CD14-positive monocyte (primary cell): ENCODE measurements around the gene LARP6. TPM values are rescaled to one million over a fixed set of nuclear protein-coding genes. Genes with fewer than 3 reads are reported as not detected.

Experiments used
- DNase-seq, 3 donors: peaks; one replicate each; pipeline ENCODE4 v3.0.0-alpha.2; 2011 to 2022
- H2AFZ ChIP-seq: 2 replicates; pipeline ENCODE4 v1.6.0; 2012; ENCODE audit warnings: mild to moderate bottlenecking, low read depth, low read length, inconsistent platforms; ENCODE audit not compliant: insufficient read depth, poor library complexity, severe bottlenecking
- H3K27ac ChIP-seq, 2 donors: 1 replicate in 1 of 2; 2 replicates in 1 of 2; pipeline ENCODE4 v1.5.1; 2012 to 2013; ENCODE audit warnings: low read length in 2 of 2, control low read depth in 1 of 2, inconsistent platforms in 1 of 2, low read depth in 1 of 2, mild to moderate bottlenecking in 1 of 2
- H3K27me3 ChIP-seq, 2 donors: one replicate each; pipeline versions ENCODE4 v1.6.0 to v1.6.1; 2011 to 2013; ENCODE audit warnings: low read length in 2 of 2; ENCODE audit not compliant: control insufficient read depth in 2 of 2, insufficient read depth in 2 of 2
- H3K36me3 ChIP-seq, 2 donors: replicated peaks in 1 of 2; 1 replicate in 1 of 2; 2 replicates in 1 of 2; pipeline versions ENCODE4 v1.5.1 to v1.6.1; 2012 to 2013; ENCODE audit warnings: low read length in 2 of 2, control low read depth in 1 of 2, inconsistent platforms in 1 of 2, mild to moderate bottlenecking in 1 of 2; ENCODE audit not compliant: insufficient read depth in 2 of 2, control insufficient read depth in 1 of 2
- H3K4me1 ChIP-seq, 2 donors: 1 replicate in 1 of 2; 2 replicates in 1 of 2; pipeline versions ENCODE4 v1.5.1 to v1.6.1; 2012 to 2013; ENCODE audit warnings: low read length in 2 of 2, control low read depth in 1 of 2, inconsistent platforms in 1 of 2, mild to moderate bottlenecking in 1 of 2, moderate library complexity in 1 of 2; ENCODE audit not compliant: insufficient read depth in 2 of 2, control insufficient read depth in 1 of 2
- H3K4me2 ChIP-seq: replicated peaks from 2 replicates; pipeline ENCODE3; 2012; ENCODE audit warnings: low read length, moderate library complexity, mild to moderate bottlenecking; ENCODE audit not compliant: poor library complexity, severe bottlenecking; ENCODE audit errors: extremely low read depth
- H3K4me3 ChIP-seq, 3 experiments: fragments of 200-600 bp in 1 of 3; sonication (generic) in 1 of 3; replicated peaks in 1 of 3; 1 replicate in 2 of 3; 2 replicates in 1 of 3; pipeline ENCODE4 v1.5.1; 2011 to 2013; ENCODE audit warnings: low read length in 3 of 3, mild to moderate bottlenecking in 3 of 3, control low read depth in 2 of 3, low read depth in 2 of 3, inconsistent platforms in 1 of 3, moderate library complexity in 1 of 3
- H3K79me2 ChIP-seq: 2 replicates; pipeline ENCODE4 v1.6.0; 2012; ENCODE audit warnings: mild to moderate bottlenecking, control low read depth, inconsistent platforms, low read length, moderate library complexity; ENCODE audit not compliant: insufficient read depth
- H3K9ac ChIP-seq: 2 replicates; pipeline ENCODE4 v1.6.0; 2017; ENCODE audit warnings: low read length, mild to moderate bottlenecking; ENCODE audit not compliant: insufficient read depth, poor library complexity, severe bottlenecking
- H3K9me3 ChIP-seq, 2 donors: replicated peaks in 1 of 2; 1 replicate in 1 of 2; 2 replicates in 1 of 2; pipeline versions ENCODE4 v1.5.1 to v1.6.1; 2012 to 2013; ENCODE audit warnings: low read length in 2 of 2, control low read depth in 1 of 2; ENCODE audit not compliant: control insufficient read depth in 1 of 2, insufficient read depth in 1 of 2
- H4K20me1 ChIP-seq: 2 replicates; pipeline ENCODE4 v1.6.0; 2012; ENCODE audit warnings: mild to moderate bottlenecking, low read length, control low read depth, moderate library complexity; ENCODE audit not compliant: insufficient read depth
- H3K27ac Mint-ChIP-seq, 7 donors: one replicate each; pipeline ENCODE4 v1.8.0; 2020; ENCODE audit warnings: mild to moderate bottlenecking in 7 of 7, mixed read lengths in 7 of 7, moderate library complexity in 6 of 7, inconsistent platforms in 2 of 7
- H3K27me3 Mint-ChIP-seq, 3 donors: one replicate each; pipeline ENCODE4 v1.8.0; 2021 to 2022; ENCODE audit warnings: low read depth in 3 of 3, mild to moderate bottlenecking in 3 of 3, mixed read lengths in 3 of 3, moderate library complexity in 3 of 3, inconsistent platforms in 1 of 3
- H3K36me3 Mint-ChIP-seq, 2 donors: one replicate each; pipeline ENCODE4 v1.8.0; 2020; ENCODE audit warnings: mixed read lengths in 2 of 2, inconsistent platforms in 1 of 2, mild to moderate bottlenecking in 1 of 2
- H3K4me1 Mint-ChIP-seq: one replicate; pipeline ENCODE4 v1.8.0; 2020; ENCODE audit warnings: mild to moderate bottlenecking, mixed read lengths
- H3K4me3 Mint-ChIP-seq, 2 donors: one replicate each; pipeline ENCODE4 v1.8.0; 2020; ENCODE audit warnings: mild to moderate bottlenecking in 2 of 2, mixed read lengths in 2 of 2, moderate library complexity in 1 of 2
- H3K9me3 Mint-ChIP-seq, 7 donors: one replicate each; pipeline ENCODE4 v1.8.0; 2020 to 2022; ENCODE audit warnings: mixed read lengths in 7 of 7, mild to moderate bottlenecking in 6 of 7, moderate library complexity in 6 of 7, inconsistent platforms in 2 of 7
- WGBS: methylation state at CpG from one replicate; pipeline ENCODE4 v1.1.5; 2013; ENCODE audit warnings: missing lambda C conversion rate; ENCODE audit not compliant: insufficient coverage; 5-methylcytosine and 5-hydroxymethylcytosine counted together
- intact Hi-C, 2 donors: fragments of 100-400 bp; cut with micrococcal nuclease; formaldehyde crosslinking; loops; one replicate each; pipeline versions ENCODE4 v1.15.0 to v1.15.1; 2023
- polyA plus RNA-seq, 3 donors: library from polyadenylated mRNA; depleted of rRNA in 1 of 3; unstranded in 2 of 3; stranded (reverse) in 1 of 3; fragments of 300-500 nt in 2 of 3; fragments of >200 nt in 1 of 3; fragmentation: Illumina TruSeq in 2 of 3; gene quantifications; 1 replicate in 2 of 3; 2 replicates in 1 of 3; pipeline ENCODE4 v1.2.3, GENCODE V29; 2012 to 2021
- TF ChIP-seq, protein P1 (sequence below): fragments of 200-600 bp; IDR thresholded peaks from one replicate; pipeline ENCODE4 v1.8.0; 2022; ENCODE audit warnings: antibody characterized with exemption, mild to moderate bottlenecking

LARP6 gene
- polyA plus RNA-seq, 3 donors: not detected

DNA sequence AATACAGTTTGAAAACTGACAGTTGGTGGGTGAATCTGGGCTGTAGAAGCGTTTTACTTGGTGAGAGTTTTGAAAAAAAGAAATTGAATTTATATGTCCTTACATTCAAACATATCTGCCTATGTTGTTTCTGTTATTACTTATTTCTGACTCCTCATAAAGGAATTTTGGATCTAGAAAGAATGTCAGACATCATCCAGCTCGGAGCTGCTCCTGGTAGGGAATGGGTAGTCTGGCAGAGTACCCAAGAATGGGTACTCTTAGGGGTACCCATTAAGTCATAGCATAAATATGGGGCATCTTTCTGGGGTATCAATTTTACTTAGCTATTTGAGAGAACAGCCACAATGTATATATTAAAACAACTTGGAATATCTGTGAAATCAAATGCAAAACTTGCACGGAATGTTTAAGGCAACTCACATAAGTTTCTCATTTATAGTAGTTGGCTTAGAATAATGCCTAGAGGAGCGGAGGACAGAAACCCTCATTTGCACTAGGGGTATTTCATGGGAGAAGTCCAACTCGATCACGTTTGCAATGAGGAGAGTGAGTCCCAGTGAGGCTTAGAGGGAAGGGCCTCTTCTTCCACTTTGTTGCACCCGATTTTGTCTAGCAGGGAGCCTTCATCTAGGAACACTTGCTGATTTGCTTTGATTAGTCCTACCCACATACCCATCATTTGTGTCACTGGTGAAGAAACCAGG lies 2.4 kb upstream of the LARP6 start:
- DNase-seq: no peak
- H3K4me1 Mint-ChIP-seq: peaks cover 4% of the 10 kb centered on the region
- peak overlapping the region in 1 of 2 donors; percentile 15 for H3K4me3 Mint-ChIP-seq
- WGBS: no CpG with 5 or more reads among the region's 7 CpGs
- TF ChIP-seq, protein P1, sequence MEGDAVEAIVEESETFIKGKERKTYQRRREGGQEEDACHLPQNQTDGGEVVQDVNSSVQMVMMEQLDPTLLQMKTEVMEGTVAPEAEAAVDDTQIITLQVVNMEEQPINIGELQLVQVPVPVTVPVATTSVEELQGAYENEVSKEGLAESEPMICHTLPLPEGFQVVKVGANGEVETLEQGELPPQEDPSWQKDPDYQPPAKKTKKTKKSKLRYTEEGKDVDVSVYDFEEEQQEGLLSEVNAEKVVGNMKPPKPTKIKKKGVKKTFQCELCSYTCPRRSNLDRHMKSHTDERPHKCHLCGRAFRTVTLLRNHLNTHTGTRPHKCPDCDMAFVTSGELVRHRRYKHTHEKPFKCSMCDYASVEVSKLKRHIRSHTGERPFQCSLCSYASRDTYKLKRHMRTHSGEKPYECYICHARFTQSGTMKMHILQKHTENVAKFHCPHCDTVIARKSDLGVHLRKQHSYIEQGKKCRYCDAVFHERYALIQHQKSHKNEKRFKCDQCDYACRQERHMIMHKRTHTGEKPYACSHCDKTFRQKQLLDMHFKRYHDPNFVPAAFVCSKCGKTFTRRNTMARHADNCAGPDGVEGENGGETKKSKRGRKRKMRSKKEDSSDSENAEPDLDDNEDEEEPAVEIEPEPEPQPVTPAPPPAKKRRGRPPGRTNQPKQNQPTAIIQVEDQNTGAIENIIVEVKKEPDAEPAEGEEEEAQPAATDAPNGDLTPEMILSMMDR: no peak
- peaks cover 4 to 6% of the 10 kb centered on the region in 2 donors for H3K36me3 Mint-ChIP-seq
- no peak overlapping the region for H3K4me2 ChIP-seq
- no peak overlapping the region for H3K4me3 ChIP-seq
- no peaks in the 10 kb centered on the region for H3K79me2 ChIP-seq
- no peak overlapping the region for H3K9ac ChIP-seq
- H4K20me1 ChIP-seq: no peaks in the 10 kb centered on the region
- no peak overlapping the region for H3K27ac ChIP-seq
- H3K27me3 Mint-ChIP-seq: peaks cover 44 to 64% (median 53%) of the 10 kb centered on the region in 3 donors
- H3K27me3 ChIP-seq: peaks cover 43 to 53% of the 10 kb centered on the region in 2 donors
- peaks cover 0 to 11% of the 10 kb centered on the region in 2 donors for H3K9me3 ChIP-seq
- no peak overlapping the region for H2AFZ ChIP-seq
- peaks cover 0 to 10% (median 2%) of the 10 kb centered on the region in 7 donors for H3K9me3 Mint-ChIP-seq
- intact Hi-C loops: no loop called here
- H3K4me1 ChIP-seq: peaks cover 5 to 7% of the 10 kb centered on the region in 2 donors
- no peaks in the 10 kb centered on the region for H3K36me3 ChIP-seq
- no peak overlapping the region for H3K27ac Mint-ChIP-seq

DNA sequence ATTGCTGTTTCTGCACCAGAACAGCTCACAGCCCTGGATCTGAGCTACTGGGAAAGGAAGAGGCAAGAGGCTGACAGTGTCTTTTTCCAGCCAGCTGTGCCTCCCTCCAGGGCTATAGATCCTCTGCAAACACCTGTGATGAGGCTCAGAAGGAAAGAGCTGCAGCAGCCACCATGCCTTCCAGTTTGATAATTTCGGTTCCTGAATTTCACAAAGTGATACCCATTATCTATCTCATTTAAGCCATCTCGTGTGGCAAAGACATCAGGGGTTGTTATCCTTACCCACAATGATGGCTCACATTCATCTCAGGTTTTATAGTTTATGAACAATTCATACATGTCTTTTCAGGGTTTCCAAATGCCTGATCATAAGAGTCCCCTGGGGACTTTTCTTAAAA lies 1.8 kb upstream of the LARP6 start:
- H3K9me3 ChIP-seq: peaks cover 0 to 11% of the 10 kb centered on the region in 2 donors
- Mint-ChIP-seq H3K27me3 (peaks cover 47 to 68% (median 55%) of the 10 kb centered on the region in 3 donors), H3K36me3 (peaks cover 4 to 6% of the 10 kb centered on the region in 2 donors), H3K27ac (no peak overlapping the region), H3K4me3 (peak overlapping the region in 1 of 2 donors; percentile 46), H3K4me1 (peaks cover 4% of the 10 kb centered on the region), H3K9me3 (peaks cover 0 to 10% (median 2%) of the 10 kb centered on the region in 7 donors)
- intact Hi-C loops: no loop called here
- WGBS: 86% methylated on average over 2 of the region's 2 CpGs
- peaks cover 5 to 7% of the 10 kb centered on the region in 2 donors for H3K4me1 ChIP-seq
- peaks cover 45 to 59% of the 10 kb centered on the region in 2 donors for H3K27me3 ChIP-seq
- no peaks in the 10 kb centered on the region for H4K20me1 ChIP-seq
- H3K36me3 ChIP-seq: no peaks in the 10 kb centered on the region
- TF ChIP-seq, protein P1: no peak
- no peak overlapping the region for H3K4me2 ChIP-seq
- H3K79me2 ChIP-seq: no peaks in the 10 kb centered on the region
- H3K4me3 ChIP-seq: no peak overlapping the region
- DNase-seq: no peak
- H3K27ac ChIP-seq: no peak overlapping the region
- no peak overlapping the region for H2AFZ ChIP-seq
- H3K9ac ChIP-seq: no peak overlapping the region
